Activated T-helper 1 cell treated with anti-CD3 and anti-CD28 coated beads, Interleukin-2, amount 50 U/mL, for 16 hours (primary cell): ENCODE results near the gene ANKRD49.
A peak's percentile ranks its signal among the peaks of the same experiment; 100 is the strongest.
"Not testable (repeated sequence)": the region's sequence is repeated elsewhere in the genome, so short reads cannot be mapped to it uniquely, and the experiment has no call there.

ENCODE experiments used
- DNase-seq, 2 donors: peaks; one replicate each; pipeline ENCODE4 v3.0.0-alpha.2; 2020; ENCODE audit warnings: low read depth in 1 of 2, low spot score in 1 of 2

Gene ANKRD49

GRCh38 chr11:94506513-94506912 lies 12.7 kb downstream of the ANKRD49 start:
- DNase-seq, result not testable (repeated sequence)

- DNase-seq, result no peak
Measured at GRCh38 chr11:94507485-94507884, 13.7 kb downstream of the ANKRD49 start.

DNA sequence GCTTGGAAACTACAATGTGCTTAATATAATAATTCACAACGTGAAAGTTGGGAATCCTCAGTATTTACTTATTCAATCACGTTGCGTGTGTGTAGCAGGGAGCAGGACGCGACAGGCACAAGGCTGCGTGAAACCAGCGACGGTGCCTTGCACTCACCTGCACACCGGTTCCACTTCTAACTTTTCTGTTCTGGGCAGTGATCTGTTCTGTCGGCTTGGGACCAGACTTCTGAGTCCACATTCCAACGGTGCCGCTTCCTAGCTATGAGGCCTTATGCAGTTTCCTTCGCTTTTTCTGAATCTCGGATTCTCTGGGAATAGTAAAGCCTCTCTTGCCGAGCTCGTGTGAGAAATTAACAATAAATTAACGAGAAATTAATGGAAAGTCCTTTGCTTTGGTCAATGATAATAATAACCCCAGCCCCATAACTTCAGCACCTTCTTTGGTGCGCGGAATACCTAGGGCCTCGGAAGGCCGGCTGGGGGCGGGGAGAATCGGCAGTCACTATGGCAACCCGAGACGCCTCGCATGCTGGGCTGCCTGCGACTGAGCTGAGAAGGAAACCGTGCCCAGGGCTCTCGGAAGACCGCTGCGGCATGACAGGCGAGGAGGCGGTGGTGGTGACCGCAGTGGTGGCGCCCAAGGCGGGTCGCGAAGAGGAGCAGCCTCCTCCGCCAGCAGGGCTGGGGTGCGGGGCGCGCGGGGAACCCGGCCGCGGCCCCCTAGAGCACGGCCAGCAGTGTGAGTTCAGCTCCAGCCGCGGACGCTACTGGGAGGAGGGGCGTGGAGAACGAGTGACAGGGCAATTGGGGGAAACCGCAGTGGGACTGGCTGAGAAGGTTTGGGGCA lies 18.4 kb downstream of the ANKRD49 start, which contains the start of gene C11orf97:
Gene C11orf97, plus strand, starts transcription at position 530 of the 850 bp plus-strand sequence. Its CDS starts 68 bp downstream, at position 598.
- peak; percentile 11 to 17 for DNase-seq

DNA sequence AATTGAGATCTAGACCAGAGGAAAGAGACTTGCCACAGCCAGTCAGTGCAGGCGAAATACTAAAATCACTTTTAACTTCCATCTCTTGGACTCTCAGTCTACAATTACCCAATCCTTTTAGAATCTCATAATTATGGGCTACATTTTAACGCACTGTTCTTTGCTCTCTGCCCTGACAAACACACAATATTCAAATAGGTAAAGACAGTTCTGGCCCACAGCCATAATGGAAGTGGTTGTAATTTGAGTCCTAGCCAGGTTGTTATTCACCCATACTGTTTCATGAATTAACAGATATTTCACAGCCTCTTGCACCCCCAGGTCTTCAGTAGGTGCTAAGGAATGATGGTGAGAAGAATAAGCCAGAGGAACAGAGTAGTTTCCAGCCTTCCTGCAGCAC lies 19.3 kb downstream of the ANKRD49 start:
- DNase-seq, result no peak

- no peak for DNase-seq
Measured at GRCh38 chr11:94515398-94515797, 21.6 kb downstream of the ANKRD49 start.

GRCh38 chr11:94516725-94517124 lies 22.9 kb downstream of the ANKRD49 start:
- DNase-seq, result no peak

GRCh38 chr11:94518300-94518699 lies 24.5 kb downstream of the ANKRD49 start:
- DNase-seq, result no peak

DNA sequence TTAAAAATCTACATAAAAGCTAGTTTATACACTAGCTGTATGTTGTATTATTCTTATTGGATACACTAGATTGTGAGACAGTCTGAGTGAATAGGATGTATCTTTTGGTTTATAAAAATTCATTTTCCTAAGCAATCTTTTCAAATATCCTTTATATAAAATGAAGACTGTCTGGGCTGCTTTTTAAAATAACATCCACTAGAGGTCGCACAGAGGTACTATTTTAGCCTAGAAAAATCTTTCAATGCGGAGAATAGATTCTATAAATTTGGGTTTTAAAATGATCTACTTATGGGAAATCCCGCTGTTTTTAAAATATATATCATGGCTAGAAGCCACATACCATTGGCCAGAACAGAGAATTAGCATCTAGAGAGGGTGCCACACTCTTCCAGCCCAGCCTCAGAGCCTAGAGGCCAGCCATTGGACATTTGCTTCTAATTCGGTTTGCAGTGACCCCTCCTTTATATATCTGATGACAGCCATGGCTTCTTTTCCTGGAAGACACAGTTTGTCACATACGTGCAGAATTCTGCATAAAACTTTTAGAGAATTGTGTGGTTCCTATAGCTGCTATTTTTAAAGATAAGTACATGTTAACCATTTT lies 25.8 kb downstream of the ANKRD49 start:
- no peak for DNase-seq

DNA sequence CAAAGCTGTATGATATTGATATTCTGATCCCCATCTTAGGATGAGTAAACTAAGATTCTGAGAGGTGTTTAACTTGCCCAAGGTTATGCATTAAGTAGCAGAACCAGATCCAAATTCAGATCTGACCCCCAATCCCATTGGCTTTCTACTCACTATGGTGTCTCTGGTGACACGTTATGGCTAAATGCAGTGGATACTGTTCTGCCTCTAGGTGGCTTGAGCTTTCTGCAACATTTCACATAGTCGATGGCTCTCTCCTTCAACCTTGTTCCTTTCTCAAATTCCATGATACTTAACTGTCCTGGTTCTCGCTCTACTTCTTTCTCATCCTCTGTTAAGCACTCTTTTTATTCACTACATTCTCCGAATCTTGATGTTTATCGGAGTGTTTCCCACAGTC lies 27.9 kb downstream of the ANKRD49 start:
- no peak for DNase-seq

DNA sequence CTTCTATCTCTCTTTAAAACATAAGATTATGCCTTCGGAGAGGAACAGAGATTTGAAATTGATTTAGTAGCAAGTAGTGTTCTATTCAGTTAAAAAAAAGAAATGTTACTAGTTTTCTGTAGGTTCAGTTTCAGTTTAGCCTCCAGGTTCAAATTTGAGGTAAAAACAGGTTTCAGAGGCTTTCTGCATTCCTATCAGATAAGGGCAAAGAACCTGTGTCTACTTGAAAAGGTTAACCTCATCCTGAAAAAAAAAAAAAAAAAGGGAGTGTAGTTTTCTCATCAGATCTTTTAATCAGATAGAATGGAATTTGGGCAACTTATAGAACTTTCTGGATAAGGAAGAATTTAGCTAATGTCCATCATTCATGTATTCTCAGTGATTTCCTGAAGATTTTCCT lies 30.6 kb downstream of the ANKRD49 start:
- DNase-seq, result no peak

- no peak for DNase-seq
Measured at GRCh38 chr11:94525546-94526324, 32.0 kb downstream of the ANKRD49 start.

- DNase-seq, result no peak
Measured at GRCh38 chr11:94526645-94527438, 33.1 kb downstream of the ANKRD49 start.

- DNase-seq, result no peak
Measured at GRCh38 chr11:94528551-94528950, 34.8 kb downstream of the ANKRD49 start.

- no peak for DNase-seq
Measured at GRCh38 chr11:94532211-94532610, 38.4 kb downstream of the ANKRD49 start.

DNA sequence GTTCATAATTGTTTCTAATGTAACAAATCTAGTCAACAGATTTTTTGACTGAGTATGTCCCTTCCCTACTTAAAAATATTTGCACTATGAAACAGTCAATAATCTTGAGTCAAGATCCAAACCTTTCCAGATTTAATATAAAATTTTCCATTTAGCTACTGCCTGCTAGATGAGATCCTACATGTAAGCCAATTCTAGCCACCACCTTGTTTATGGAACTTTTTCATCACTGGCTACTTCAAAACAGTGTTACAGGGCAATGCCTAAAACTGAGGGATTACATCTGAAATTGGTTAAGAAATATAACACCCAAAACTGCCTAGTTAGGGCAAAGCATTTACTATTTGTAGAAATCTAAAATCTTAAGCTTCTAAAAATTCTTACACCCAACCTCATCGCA lies 39.4 kb downstream of the ANKRD49 start:
- no peak for DNase-seq

DNA sequence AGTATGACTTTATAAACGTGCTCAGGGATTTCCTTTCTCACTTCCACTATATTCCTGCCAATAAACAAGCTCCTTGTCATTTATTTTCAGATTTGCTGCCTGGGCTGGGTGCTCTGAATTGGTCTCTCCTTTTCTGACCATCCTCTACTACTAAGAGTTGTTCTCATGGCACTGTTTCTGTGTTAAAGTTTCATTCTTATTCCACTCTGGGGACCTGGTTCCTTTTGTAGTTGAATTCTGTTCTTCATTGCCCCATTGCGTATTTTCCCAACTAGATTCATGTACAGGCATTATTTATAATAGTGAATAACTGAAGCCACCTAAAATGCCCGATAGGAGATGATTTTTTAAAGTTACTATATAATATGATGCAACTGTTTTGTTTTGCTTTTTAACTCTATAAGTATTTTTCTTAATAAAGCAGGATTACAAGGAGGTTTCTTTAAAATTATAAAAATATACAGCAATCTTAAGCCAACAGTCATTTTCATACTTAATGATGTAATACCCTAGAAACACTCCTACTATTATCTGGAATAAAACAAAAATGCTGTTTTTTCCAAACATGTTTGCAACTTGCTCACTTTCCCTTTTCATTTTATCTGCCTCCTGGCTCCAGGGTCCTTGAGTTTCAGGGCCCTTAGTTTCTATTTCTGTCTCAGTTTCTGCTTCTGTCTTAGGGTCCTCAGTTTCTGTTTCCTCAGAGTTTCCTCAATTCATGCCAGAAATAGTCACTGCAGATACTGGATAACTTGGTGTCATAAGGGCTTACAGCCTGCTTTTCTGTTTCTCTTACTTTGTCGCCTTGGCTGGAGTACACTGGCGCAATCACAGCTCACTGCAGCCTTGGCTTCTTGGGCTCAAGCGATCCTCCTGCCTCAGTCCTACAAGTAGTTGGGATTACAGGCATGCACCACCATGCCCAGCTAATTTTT lies 40.2 kb downstream of the ANKRD49 start:
- no peak for DNase-seq

DNA sequence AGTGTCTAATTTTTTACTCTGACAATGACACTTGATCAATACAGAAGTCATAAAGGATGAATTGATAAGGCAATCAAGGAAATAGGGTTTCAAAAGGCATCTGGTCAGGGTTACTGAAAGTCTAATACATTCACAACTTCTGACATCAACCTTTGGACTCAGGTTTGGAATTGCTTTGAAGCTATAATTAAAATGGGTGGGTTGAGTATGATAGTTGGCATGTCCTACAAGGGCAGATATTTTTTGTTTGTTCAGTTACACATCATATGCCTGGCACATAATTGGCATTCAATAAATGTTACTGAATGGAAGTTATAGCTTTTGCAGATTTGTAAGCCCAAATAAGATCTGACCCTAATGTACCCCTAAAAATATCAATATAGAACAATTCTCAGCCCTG lies 42.6 kb downstream of the ANKRD49 start:
- DNase-seq, result no peak

DNA sequence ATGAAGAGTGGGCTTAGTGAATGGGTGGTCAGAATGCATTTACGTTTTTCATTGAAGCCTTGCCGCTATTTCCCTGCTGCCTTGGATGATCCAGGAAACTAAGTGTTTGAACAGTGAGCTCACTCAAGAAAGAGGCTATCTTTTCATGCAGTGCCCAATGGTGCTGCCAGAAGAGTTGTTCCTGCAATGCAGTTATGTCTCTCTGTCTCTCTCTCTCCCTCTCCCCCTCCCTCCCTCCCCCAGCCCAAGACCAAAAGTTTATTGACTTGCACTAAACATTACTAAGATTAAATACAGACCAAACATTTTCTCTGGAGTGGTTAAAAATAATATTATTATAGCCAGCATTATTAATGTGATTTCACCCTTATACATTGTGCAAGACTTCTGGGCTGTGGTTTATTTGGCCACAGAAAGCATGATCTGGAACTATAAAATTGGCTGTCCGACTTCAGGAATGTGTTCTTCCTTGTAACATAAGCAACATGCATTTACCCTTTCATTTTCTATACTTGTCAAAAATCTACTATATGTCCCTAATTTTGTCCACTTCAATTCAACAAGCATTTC lies 43.3 kb downstream of the ANKRD49 start:
- no peak for DNase-seq

- no peak for DNase-seq
Measured at GRCh38 chr11:94539420-94539819, 45.6 kb downstream of the ANKRD49 start.
